K562 (cell line): ENCODE measurements around the gene PIK3R2. TPM values are rescaled to one million over a fixed set of nuclear protein-coding genes. Genes with fewer than 3 reads are reported as not detected.

Experiments
- FUS ChIP-seq: fragments of 200-400 bp; formaldehyde crosslinking; optimal IDR thresholded peaks from 2 replicates; pipeline ENCODE3; 2017; ENCODE audit warnings: low read depth, low read length
- HDAC3 ChIP-seq: fragments of 450-650 bp; IDR thresholded peaks from 2 replicates; pipeline ENCODE4 v1.6.1; 2018; ENCODE audit warnings: borderline replicate concordance, mild to moderate bottlenecking, moderate library complexity; ENCODE audit not compliant: partially characterized antibody
- HLTF ChIP-seq: fragments of 450-650 bp; IDR thresholded peaks from 2 replicates; pipeline ENCODE4 v1.6.1; 2016
- KLF10 ChIP-seq: fragments of 250-450 bp; sonication (Bioruptor Pico); IDR thresholded peaks from 2 replicates; pipeline ENCODE4 v1.6.1; 2021; ENCODE audit warnings: matching md5 sums
- MGA ChIP-seq: fragments of 450-650 bp; IDR thresholded peaks from 2 replicates; pipeline ENCODE4 v1.6.1; 2016; ENCODE audit warnings: mild to moderate bottlenecking, moderate library complexity
- NFATC3 ChIP-seq: fragments of 450-650 bp; IDR thresholded peaks from 2 replicates; pipeline ENCODE4 v1.6.1; 2017; ENCODE audit warnings: mild to moderate bottlenecking
- NFXL1 ChIP-seq: fragments of 450-650 bp; formaldehyde crosslinking; IDR thresholded peaks from 2 replicates; pipeline ENCODE4 v1.4.0; 2021; ENCODE audit warnings: mild to moderate bottlenecking
- PURB ChIP-seq: sonication (generic); formaldehyde crosslinking; IDR thresholded peaks from 2 replicates; pipeline ENCODE4 v1.9.0; 2021; ENCODE audit warnings: low read depth, mild to moderate bottlenecking, missing genetic modification reagents
- SPI1 ChIP-seq: IDR thresholded peaks from 2 replicates; pipeline ENCODE4 v1.6.1; 2011; ENCODE audit warnings: low read depth, low read length, control low read depth, borderline replicate concordance
- THAP7 ChIP-seq: fragments of 250-450 bp; sonication (Bioruptor Pico); IDR thresholded peaks from 2 replicates; pipeline ENCODE4 v1.5.0; 2021
- USF2 ChIP-seq: sonication (generic); formaldehyde crosslinking; IDR thresholded peaks from 2 replicates; pipeline ENCODE4 v1.5.0; 2020; ENCODE audit warnings: missing genetic modification reagents
- ZNF212 ChIP-seq: fragments of 450-650 bp; formaldehyde crosslinking; IDR thresholded peaks from 2 replicates; pipeline ENCODE4 v1.4.0; 2020; ENCODE audit warnings: mild to moderate bottlenecking
- ZNF277 ChIP-seq: fragments of 250-450 bp; sonication (Bioruptor Pico); IDR thresholded peaks from 2 replicates; pipeline ENCODE4 v1.8.0; 2022; ENCODE audit warnings: inconsistent platforms, mild to moderate bottlenecking, moderate library complexity, borderline replicate concordance
- ZNF444 ChIP-seq: fragments of 250-450 bp; sonication (Bioruptor Pico); IDR thresholded peaks from 2 replicates; pipeline ENCODE4 v1.4.0; 2020; ENCODE audit warnings: mild to moderate bottlenecking, moderate library complexity
- ZNF445 ChIP-seq: fragments of 250-450 bp; sonication (Bioruptor Pico); IDR thresholded peaks from 2 replicates; pipeline ENCODE4 v1.4.0; 2020; ENCODE audit warnings: low read depth, mild to moderate bottlenecking, moderate library complexity
- polyA plus RNA-seq, 8 experiments: library from polyadenylated mRNA; depleted of rRNA in 4 of 8; stranded (reverse) in 5 of 8; unstranded in 3 of 8; fragments of >200 nt; fragmentation: Nextera tagmentation in 2 of 8; fragmentation: Illumina TruSeq in 1 of 8; extraction: Ambion mirVana in 2 of 8; extraction: Trizol in 1 of 8; gene quantifications; 2 replicates each; pipeline versions ENCODE4 v1.2.1 to v1.2.3, GENCODE V29; 2011 to 2014; ENCODE audit warnings: inconsistent platforms in 1 of 8, missing spikeins in 1 of 8
- total RNA-seq, 7 experiments: library from RNA; depleted of rRNA in 6 of 7; stranded (reverse); fragments of >200 nt in 6 of 7; fragmentation: Illumina TruSeq in 2 of 7; extraction: Trizol in 2 of 7; gene quantifications; 2 replicates each; pipeline versions ENCODE4 v1.2.1 to v1.2.3, GENCODE V29; 2011 to 2021; ENCODE audit warnings: low replicate concordance in 1 of 7

Gene PIK3R2
- total and polyA plus RNA-seq, 9 of the 15 experiments (the other 6 are each of a cell fraction or from before 2014, with no cell fraction given): 0.39 to 37.9 (median 5.3) TPM

GRCh38 chr19:18160971-18161635 is 8.1 kb downstream of the PIK3R2 start (continued):
- TF ChIP-seq MGA: no peak
- TF ChIP-seq HLTF: no peak
- no peak for TF ChIP-seq USF2 (CRISPR knock-in tag)
- no peak for TF ChIP-seq ZNF277 (CRISPR knock-in tag)
- no peak for TF ChIP-seq ZNF444 (CRISPR knock-in tag)
- TF ChIP-seq THAP7: no peak
- no peak for TF ChIP-seq FUS
- no peak for TF ChIP-seq NFXL1 (CRISPR knock-in tag)
- no peak for TF ChIP-seq ZNF445 (CRISPR knock-in tag)
- no peak for TF ChIP-seq HDAC3
- TF ChIP-seq KLF10: no peak
- TF ChIP-seq NFATC3: no peak
- TF ChIP-seq SPI1: no peak
- no peak for TF ChIP-seq ZNF212 (CRISPR knock-in tag)
- no peak for TF ChIP-seq PURB (CRISPR knock-in tag)
